PC-3 (cell line): ENCODE results near the gene AGRP. TPM values are rescaled to one million over a fixed set of nuclear protein-coding genes. Genes with fewer than 3 reads are reported as not detected.

Experiments
- ATAC-seq: fragments of 200-7000 bp; cut with Tn5 transposase; 2 replicates; pipeline ENCODE4 v1.9.1; 2020; ENCODE audit warnings: mild to moderate bottlenecking, moderate library complexity
- BruUV-seq: library from RNA; stranded (reverse); fragments of 400-500 nt; replicated peaks from 2 replicates; lab custom pipeline; 2021; lab: Mats Ljungman, UMichigan
- CTCF ChIA-PET: fragments of 300-600 bp; sonication (Branson Sonifier 250); formaldehyde crosslinking; loops from one replicate; lab custom pipeline; 2022; ENCODE audit warnings: antibody characterized with exemption; lab: Charles Lee
- POLR2A ChIA-PET: fragments of 300-600 bp; sonication (Branson Sonifier 250); formaldehyde crosslinking; loops from one replicate; lab custom pipeline; 2022; ENCODE audit warnings: antibody characterized with exemption; ENCODE audit not compliant: unreplicated experiment; lab: Charles Lee
- DNase-seq: peaks from one replicate; pipeline ENCODE4 v3.0.0-alpha.2; 2015
- H2AFZ ChIP-seq: fragments of 300-600 bp; sonication (generic); 2 replicates; pipeline ENCODE4 v1.6.0; 2016; ENCODE audit warnings: antibody characterized with exemption, low read length
- H3F3A ChIP-seq: fragments of 300-600 bp; sonication (generic); one replicate; pipeline ENCODE4 v1.6.0; 2017; ENCODE audit warnings: antibody characterized with exemption, low read length, control low read depth, mild to moderate bottlenecking; ENCODE audit not compliant: unreplicated experiment
- H3K27ac ChIP-seq: fragments of 300-600 bp; sonication (generic); 2 replicates; pipeline ENCODE4 v1.5.1; 2016; ENCODE audit warnings: mild to moderate bottlenecking, low read length
- H3K27me3 ChIP-seq: fragments of 300-600 bp; sonication (generic); 2 replicates; pipeline ENCODE4 v1.6.1; 2016; ENCODE audit warnings: low read length, mixed read lengths
- H3K36me3 ChIP-seq: fragments of 300-600 bp; sonication (generic); 2 replicates; pipeline ENCODE4 v1.6.1; 2016; ENCODE audit warnings: low read depth, mixed run types, low read length, mixed read lengths
- H3K4me1 ChIP-seq: fragments of 300-600 bp; sonication (generic); 2 replicates; pipeline ENCODE4 v1.5.1; 2016; ENCODE audit warnings: low read length; ENCODE audit not compliant: insufficient read depth
- H3K4me2 ChIP-seq: fragments of 300-600 bp; sonication (generic); 2 replicates; pipeline ENCODE4 v1.6.0; 2016; ENCODE audit warnings: low read length
- H3K4me3 ChIP-seq: fragments of 300-600 bp; sonication (generic); 2 replicates; pipeline ENCODE4 v1.5.1; 2016; ENCODE audit warnings: mild to moderate bottlenecking, low read length, mixed read lengths
- H3K79me2 ChIP-seq: fragments of 300-600 bp; sonication (generic); 2 replicates; pipeline ENCODE4 v1.6.1; 2017; ENCODE audit warnings: low read length, mixed read lengths
- H3K9ac ChIP-seq: fragments of 300-600 bp; sonication (generic); 2 replicates; pipeline ENCODE4 v1.6.0; 2016; ENCODE audit warnings: mild to moderate bottlenecking, low read length
- H3K9me2 ChIP-seq: fragments of 300-600 bp; sonication (generic); replicated peaks from 2 replicates; pipeline ENCODE4 v1.6.1; 2016; ENCODE audit warnings: mixed run types, low read length, mixed read lengths
- H3K9me3 ChIP-seq: fragments of 300-600 bp; sonication (generic); 2 replicates; pipeline ENCODE4 v1.6.1; 2016; ENCODE audit warnings: low read length, mixed read lengths
- H4K20me1 ChIP-seq: fragments of 300-600 bp; sonication (generic); 2 replicates; pipeline ENCODE4 v1.6.1; 2016; ENCODE audit warnings: low read length, mixed read lengths
- CTCF ChIP-seq: fragments of 300-600 bp; sonication (generic); conservative IDR thresholded peaks from 2 replicates; pipeline ENCODE4 v1.5.1; 2017; ENCODE audit warnings: antibody characterized with exemption, low read depth, mild to moderate bottlenecking, low read length
- EZH2 ChIP-seq: fragments of 300-600 bp; sonication (generic); IDR thresholded peaks from one replicate; pipeline ENCODE4 v1.6.1; 2017; ENCODE audit warnings: antibody characterized with exemption, mild to moderate bottlenecking, low read length; ENCODE audit not compliant: unreplicated experiment
- EZH2phosphoT487 ChIP-seq: fragments of 300-600 bp; sonication (generic); IDR thresholded peaks from 2 replicates; pipeline ENCODE4 v1.6.1; 2018; ENCODE audit warnings: mild to moderate bottlenecking, antibody characterized with exemption, low read length, borderline replicate concordance
- intact Hi-C: fragments of 100-400 bp; cut with micrococcal nuclease; formaldehyde crosslinking; loops from 2 replicates; pipeline ENCODE4 v1.9.0; 2023
- total RNA-seq: library from RNA; depleted of rRNA; stranded (reverse); fragments of >200 nt; gene quantifications from 2 replicates; pipeline ENCODE4 v1.2.3, GENCODE V29; 2014

Gene AGRP
- total RNA-seq, 1 experiment from 2014 or later, result not detected

DNA sequence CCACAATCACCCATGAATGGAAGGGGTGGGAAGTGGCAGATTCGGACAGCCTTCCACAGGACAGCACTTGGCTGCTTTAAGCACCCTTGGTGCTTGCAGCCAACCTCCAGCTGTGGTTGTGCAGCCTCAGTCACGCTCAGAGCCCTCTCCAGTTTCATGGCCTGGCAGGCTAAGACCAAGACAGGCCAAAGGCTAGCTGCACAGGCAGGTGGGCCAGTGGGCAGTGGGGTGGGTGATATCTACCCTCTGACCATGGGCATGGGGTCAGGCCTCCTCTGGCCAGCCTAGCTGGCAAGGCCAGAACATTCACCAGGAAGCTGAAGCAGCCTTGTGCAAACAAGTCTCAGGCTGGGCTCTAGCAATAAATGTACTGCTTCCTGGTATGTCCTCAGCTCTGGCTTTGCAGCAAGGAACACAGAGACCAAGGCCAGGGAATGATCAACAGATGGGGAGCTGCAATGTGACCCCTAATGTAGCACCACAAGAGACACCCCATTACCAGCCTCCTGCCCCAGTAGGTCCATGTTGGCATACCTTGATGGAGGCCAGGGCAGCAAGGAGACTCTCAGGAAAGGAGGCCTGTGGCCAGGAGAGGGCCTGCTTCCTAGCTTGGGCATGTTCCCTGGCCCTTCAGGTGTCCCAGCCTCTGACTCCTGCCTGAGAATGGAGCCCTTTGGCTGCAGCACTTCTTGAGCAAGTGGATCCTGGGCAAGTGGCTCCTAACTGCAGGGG, 31.5 kb downstream of the AGRP start:
- Histone ChIP-seq H3K9me3 (no peaks in the 10 kb centered on the region), H3K27ac (no peak overlapping the region), H2AFZ (no peak overlapping the region), H3K27me3 (no peaks in the 10 kb centered on the region), H4K20me1 (no peaks in the 10 kb centered on the region), H3K4me3 (no peak overlapping the region), H3K9ac (no peak overlapping the region), H3K4me1 (no peaks in the 10 kb centered on the region), H3K36me3 (no peaks in the 10 kb centered on the region), H3K79me2 (no peaks in the 10 kb centered on the region), H3K4me2 (no peak overlapping the region), H3K9me2 (no peaks in the 10 kb centered on the region), H3F3A (no peaks in the 10 kb centered on the region)
- intact Hi-C loops, result no loop called here
- DNase-seq (no peak), ATAC-seq (peak; percentile 90)
- CTCF ChIA-PET, result no interaction called here
- TF ChIP-seq CTCF, result no peak
- TF ChIP-seq EZH2phosphoT487, result no peak
- TF ChIP-seq EZH2, result no peak
- POLR2A ChIA-PET, result no interaction called here
- no TSS peak for BruUV-seq

GRCh38 chr16:67451061-67451703, 32.2 kb downstream of the AGRP start:
- H3K9me2 ChIP-seq, result no peaks in the 10 kb centered on the region
- BruUV-seq, result no TSS peak
- ATAC-seq (no peak), DNase-seq (no peak)
- ChIA-PET CTCF (no interaction called here), POLR2A (no interaction called here)
- H3K27ac ChIP-seq, result no peak overlapping the region
- H3K36me3 ChIP-seq, result no peaks in the 10 kb centered on the region
- no peak overlapping the region for H3K4me3 ChIP-seq
- intact Hi-C loops, result no loop called here
- no peak overlapping the region for H2AFZ ChIP-seq
- H3K4me2 ChIP-seq, result no peak overlapping the region
- no peaks in the 10 kb centered on the region for H4K20me1 ChIP-seq
- H3K9ac ChIP-seq, result no peak overlapping the region
- H3K79me2 ChIP-seq, result no peaks in the 10 kb centered on the region
- no peaks in the 10 kb centered on the region for H3K27me3 ChIP-seq
- no peaks in the 10 kb centered on the region for H3K9me3 ChIP-seq
- H3K4me1 ChIP-seq, result no peaks in the 10 kb centered on the region
- TF ChIP-seq CTCF (no peak), EZH2 (no peak), EZH2phosphoT487 (no peak)
- H3F3A ChIP-seq, result no peaks in the 10 kb centered on the region

DNA sequence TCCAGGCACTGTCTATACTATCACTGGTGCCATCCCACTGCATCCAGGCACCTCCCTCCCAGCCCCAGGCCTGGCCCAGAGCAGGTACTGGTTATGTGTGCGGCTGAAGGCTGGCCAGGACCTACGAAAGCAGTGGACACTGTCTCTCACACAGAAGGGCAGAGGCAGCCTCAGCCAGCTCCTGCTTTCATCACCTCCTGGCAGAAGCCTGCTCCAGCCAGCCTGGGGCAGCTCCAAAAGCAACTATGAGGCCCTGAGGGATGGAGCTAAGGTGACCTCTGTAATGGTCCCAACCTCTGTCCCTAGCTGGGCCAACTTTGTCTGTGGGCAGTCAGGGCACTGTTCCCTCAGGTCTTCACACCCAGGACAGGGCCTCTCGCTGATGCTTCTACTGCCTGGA, 33.6 kb downstream of the AGRP start:
- H3K9me2 ChIP-seq, result no peaks in the 10 kb centered on the region
- DNase-seq (no peak), ATAC-seq (no peak)
- H3K4me2 ChIP-seq, result no peak overlapping the region
- no peaks in the 10 kb centered on the region for H3K27me3 ChIP-seq
- H3K9ac ChIP-seq, result no peak overlapping the region
- H3F3A ChIP-seq, result no peaks in the 10 kb centered on the region
- no TSS peak for BruUV-seq
- POLR2A ChIA-PET, result no interaction called here
- no peaks in the 10 kb centered on the region for H4K20me1 ChIP-seq
- no peaks in the 10 kb centered on the region for H3K9me3 ChIP-seq
- no peaks in the 10 kb centered on the region for H3K79me2 ChIP-seq
- H3K4me3 ChIP-seq, result no peak overlapping the region
- no peaks in the 10 kb centered on the region for H3K4me1 ChIP-seq
- TF ChIP-seq EZH2 (no peak), EZH2phosphoT487 (no peak), CTCF (no peak)
- no peak overlapping the region for H3K27ac ChIP-seq
- no peak overlapping the region for H2AFZ ChIP-seq
- intact Hi-C loops, result no loop called here
- H3K36me3 ChIP-seq, result no peaks in the 10 kb centered on the region
- CTCF ChIA-PET, result no interaction called here
